ENCODE measurements around the gene XRCC5. TPM values are rescaled to one million over a fixed set of nuclear protein-coding genes. Genes with fewer than 3 reads are reported as not detected.
A peak's percentile ranks its signal among the peaks of the same experiment; 100 is the strongest.

The XRCC5 gene
- total RNA-seq, 2 donors from 2014 or later = 492 to 493 TPM

GRCh38 chr2:216084547-216084946 lies 24.6 kb upstream of the XRCC5 start:
- Mint-ChIP-seq H3K9me3 (no peaks in the 10 kb centered on the region), H3K4me1 (peaks cover 21% of the 10 kb centered on the region), H3K36me3 (ENCODE audit: low read depth) (no peaks in the 10 kb centered on the region), H3K27ac (peak overlapping the region; percentile 15), H3K27me3 (ENCODE audit: insufficient read depth) (peaks cover 6% of the 10 kb centered on the region), H3K4me3 (no peak overlapping the region)
- DNase-seq = no peak
- Histone ChIP-seq H3K27ac (ENCODE audit: low read depth, low read length) (peak overlapping the region; percentile 97), H3K36me3 (ENCODE audit: control insufficient read depth, insufficient read depth, low read length) (no peaks in the 10 kb centered on the region), H3K9ac (ENCODE audit: extremely low read depth, low read length, poor library complexity, severe bottlenecking) (no peak overlapping the region), H3K9me3 (ENCODE audit: control insufficient read depth, low read length) (no peaks in the 10 kb centered on the region), H3K27me3 (ENCODE audit: control insufficient read depth, insufficient read depth, low read length, poor library complexity, severe bottlenecking) (no peaks in the 10 kb centered on the region), H3K4me1 (ENCODE audit: control insufficient read depth, insufficient read depth, low read length) (peaks cover 4% of the 10 kb centered on the region), H3K4me3 (ENCODE audit: low read length) (no peak overlapping the region)
- 79 to 90% methylated on average over 3 of the region's 3 CpGs for WGBS, 2 experiments (ENCODE audit: insufficient coverage in 1 of 2, insufficient read length in 1 of 2)
- no peak for TF ChIP-seq CTCF (conservative IDR thresholded peaks at IDR 0.05)

- H3K27me3 Mint-ChIP-seq (ENCODE audit: insufficient read depth) = peaks cover 6% of the 10 kb centered on the region
- no peak overlapping the region for H3K27ac Mint-ChIP-seq
- H3K9ac ChIP-seq (ENCODE audit: extremely low read depth, low read length, poor library complexity, severe bottlenecking) = no peak overlapping the region
- H3K4me3 Mint-ChIP-seq = no peak overlapping the region
- H3K27me3 ChIP-seq (ENCODE audit: control insufficient read depth, insufficient read depth, low read length, poor library complexity, severe bottlenecking) = no peaks in the 10 kb centered on the region
- no peaks in the 10 kb centered on the region for H3K36me3 Mint-ChIP-seq (ENCODE audit: low read depth)
- H3K4me1 ChIP-seq (ENCODE audit: control insufficient read depth, insufficient read depth, low read length) = peaks cover 4% of the 10 kb centered on the region
- 81 to 95% methylated on average over 2 of the region's 2 CpGs for WGBS, 2 experiments (ENCODE audit: insufficient coverage in 1 of 2, insufficient read length in 1 of 2)
- no peak overlapping the region for H3K4me3 ChIP-seq (ENCODE audit: low read length)
- TF ChIP-seq CTCF (conservative IDR thresholded peaks at IDR 0.05) = no peak
- no peaks in the 10 kb centered on the region for H3K36me3 ChIP-seq (ENCODE audit: control insufficient read depth, insufficient read depth, low read length)
- no peaks in the 10 kb centered on the region for H3K9me3 ChIP-seq (ENCODE audit: control insufficient read depth, low read length)
- DNase-seq = no peak
- peaks cover 17% of the 10 kb centered on the region for H3K4me1 Mint-ChIP-seq
- no peaks in the 10 kb centered on the region for H3K9me3 Mint-ChIP-seq
- no peak overlapping the region for H3K27ac ChIP-seq (ENCODE audit: low read depth, low read length)
Measured at GRCh38 chr2:216086207-216086893, 22.8 kb upstream of the XRCC5 start.

- no CpG with 5 or more reads among the region's 1 CpG for WGBS, 2 experiments (ENCODE audit: insufficient coverage in 1 of 2, insufficient read length in 1 of 2)
- no peaks in the 10 kb centered on the region for H3K27me3 Mint-ChIP-seq (ENCODE audit: insufficient read depth)
- no peak for TF ChIP-seq CTCF (conservative IDR thresholded peaks at IDR 0.05)
- Histone ChIP-seq H3K9me3 (ENCODE audit: control insufficient read depth, low read length) (no peaks in the 10 kb centered on the region), H3K27me3 (ENCODE audit: control insufficient read depth, insufficient read depth, low read length, poor library complexity, severe bottlenecking) (no peaks in the 10 kb centered on the region), H3K9ac (ENCODE audit: extremely low read depth, low read length, poor library complexity, severe bottlenecking) (no peak overlapping the region), H3K27ac (ENCODE audit: low read depth, low read length) (no peak overlapping the region), H3K4me1 (ENCODE audit: control insufficient read depth, insufficient read depth, low read length) (no peaks in the 10 kb centered on the region), H3K4me3 (ENCODE audit: low read length) (no peak overlapping the region), H3K36me3 (ENCODE audit: control insufficient read depth, insufficient read depth, low read length) (no peaks in the 10 kb centered on the region)
- no peaks in the 10 kb centered on the region for H3K9me3 Mint-ChIP-seq
- peak; percentile 24 for DNase-seq
- no peak overlapping the region for H3K27ac Mint-ChIP-seq
- H3K36me3 Mint-ChIP-seq (ENCODE audit: low read depth) = no peaks in the 10 kb centered on the region
- H3K4me1 Mint-ChIP-seq = no peaks in the 10 kb centered on the region
- H3K4me3 Mint-ChIP-seq = no peak overlapping the region
Measured at GRCh38 chr2:216090369-216090786, 18.8 kb upstream of the XRCC5 start.
